Caco-2 (cell line): ENCODE data around the gene AMBRA1. TPM values are rescaled to one million over a fixed set of nuclear protein-coding genes. Genes with fewer than 3 reads are reported as not detected.

Experiments used
- BruUV-seq: library from RNA; stranded (reverse); fragments of 400-500 nt; replicated peaks from 2 replicates; lab custom pipeline; 2021; lab: Mats Ljungman, UMichigan
- CTCF ChIA-PET: fragments of 300-600 bp; sonication (Branson Sonifier 250); formaldehyde crosslinking; loops from one replicate; lab custom pipeline; 2022; ENCODE audit warnings: antibody characterized with exemption; lab: Charles Lee
- POLR2A ChIA-PET: fragments of 300-600 bp; sonication (Branson Sonifier 250); formaldehyde crosslinking; loops from one replicate; lab custom pipeline; 2022; ENCODE audit warnings: antibody characterized with exemption; lab: Charles Lee
- DNase-seq, 2 experiments: peaks; one replicate each; pipeline versions ENCODE4 v3.0.0 to v3.0.0-alpha.2; 2020 to 2022
- H3K27me3 ChIP-seq: replicated peaks from 2 replicates; pipeline ENCODE4 v1.6.0; 2011; ENCODE audit warnings: low read length; ENCODE audit not compliant: control insufficient read depth, insufficient read depth
- H3K36me3 ChIP-seq: 2 replicates; pipeline ENCODE4 v1.5.1; 2011; ENCODE audit warnings: low read length; ENCODE audit not compliant: control insufficient read depth, insufficient read depth
- H3K4me1 ChIP-seq: fragments of 250-450 bp; sonication (Bioruptor Pico); 2 replicates; pipeline ENCODE4 v1.5.1; 2020; ENCODE audit warnings: mild to moderate bottlenecking
- H3K4me3 ChIP-seq: 2 replicates; pipeline ENCODE4 v1.5.1; 2011; ENCODE audit warnings: low read depth, mild to moderate bottlenecking, control low read depth, low read length
- H3K9me3 ChIP-seq: fragments of 250-450 bp; sonication (Bioruptor Pico); 2 replicates; pipeline ENCODE4 v1.5.1; 2020; ENCODE audit warnings: mild to moderate bottlenecking, moderate library complexity
- H3K27ac Mint-ChIP-seq: one replicate; pipeline ENCODE4 v1.8.0; 2022; ENCODE audit warnings: mixed read lengths; ENCODE audit not compliant: unreplicated experiment
- H3K27me3 Mint-ChIP-seq: one replicate; pipeline ENCODE4 v1.8.0; 2022; ENCODE audit warnings: mixed read lengths; ENCODE audit not compliant: insufficient read depth, unreplicated experiment
- H3K36me3 Mint-ChIP-seq: one replicate; pipeline ENCODE4 v1.8.0; 2022; ENCODE audit warnings: mild to moderate bottlenecking, mixed read lengths; ENCODE audit not compliant: insufficient read depth, unreplicated experiment
- H3K4me1 Mint-ChIP-seq: one replicate; pipeline ENCODE4 v1.8.0; 2022; ENCODE audit warnings: low read depth, mixed read lengths; ENCODE audit not compliant: unreplicated experiment
- H3K4me3 Mint-ChIP-seq: one replicate; pipeline ENCODE4 v1.8.0; 2022; ENCODE audit warnings: mild to moderate bottlenecking, moderate library complexity, mixed read lengths; ENCODE audit not compliant: unreplicated experiment
- H3K9me3 Mint-ChIP-seq: one replicate; pipeline ENCODE4 v1.8.0; 2022; ENCODE audit warnings: mixed read lengths; ENCODE audit not compliant: unreplicated experiment
- intact Hi-C: fragments of 100-400 bp; cut with micrococcal nuclease; formaldehyde crosslinking; loops from one replicate; pipeline ENCODE4 v1.10.0; 2022; ENCODE audit not compliant: unreplicated experiment
- total RNA-seq: library from RNA; stranded (reverse); gene quantifications from 2 replicates; pipeline ENCODE4 v1.2.3, GENCODE V29; 2022
- TF ChIP-seq, protein P1 (sequence below), 2 experiments: fragments of 200-600 bp in 1 of 2; IDR thresholded peaks; 1 replicate in 1 of 2; 2 replicates in 1 of 2; pipeline versions ENCODE4 v1.5.1 to v1.8.0; 2011 to 2022; ENCODE audit warnings: antibody characterized with exemption in 1 of 2, control low read depth in 1 of 2, inconsistent platforms in 1 of 2, low read depth in 1 of 2, low read length in 1 of 2, mild to moderate bottlenecking in 1 of 2, moderate library complexity in 1 of 2; ENCODE audit not compliant: insufficient read depth in 1 of 2, severe bottlenecking in 1 of 2, unreplicated experiment in 1 of 2

Gene AMBRA1
- total RNA-seq, 1 experiment from 2014 or later, result 48.1 TPM

DNA sequence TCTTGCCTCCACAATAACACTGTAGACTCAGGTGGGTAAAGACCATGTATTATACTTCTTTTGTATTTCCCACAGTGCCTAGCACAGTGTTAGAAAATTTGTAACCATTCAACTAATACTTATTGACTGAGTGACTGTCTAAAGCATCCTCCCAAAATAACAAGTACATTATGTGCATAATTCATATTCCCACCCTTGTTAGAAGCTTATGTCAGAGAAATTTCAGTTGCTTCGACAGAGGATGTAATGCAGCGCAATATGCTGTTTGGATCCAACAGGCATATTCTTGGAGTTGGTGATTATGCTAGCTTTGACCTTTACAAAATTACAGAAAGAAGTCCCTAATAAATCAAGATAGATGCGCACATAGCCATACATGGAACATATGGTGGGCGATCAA lies 53.0 kb downstream of the AMBRA1 start:
- CTCF ChIA-PET, result interaction anchor here (0.5 kb wide), 1 partner anchor 38 kb away, joined by 4 read pairs; no protein-coding TSS in a partner anchor
- no peaks in the 10 kb centered on the region for H3K9me3 Mint-ChIP-seq
- DNase-seq, result no peak
- no peak overlapping the region for H3K4me3 Mint-ChIP-seq
- Histone ChIP-seq H3K9me3 (no peaks in the 10 kb centered on the region), H3K36me3 (peaks cover 4% of the 10 kb centered on the region), H3K4me1 (peaks cover 10% of the 10 kb centered on the region; the same call in 1 of the 2 replicates), H3K27me3 (no peaks in the 10 kb centered on the region), H3K4me3 (no peak overlapping the region)
- TF ChIP-seq, protein P1, sequence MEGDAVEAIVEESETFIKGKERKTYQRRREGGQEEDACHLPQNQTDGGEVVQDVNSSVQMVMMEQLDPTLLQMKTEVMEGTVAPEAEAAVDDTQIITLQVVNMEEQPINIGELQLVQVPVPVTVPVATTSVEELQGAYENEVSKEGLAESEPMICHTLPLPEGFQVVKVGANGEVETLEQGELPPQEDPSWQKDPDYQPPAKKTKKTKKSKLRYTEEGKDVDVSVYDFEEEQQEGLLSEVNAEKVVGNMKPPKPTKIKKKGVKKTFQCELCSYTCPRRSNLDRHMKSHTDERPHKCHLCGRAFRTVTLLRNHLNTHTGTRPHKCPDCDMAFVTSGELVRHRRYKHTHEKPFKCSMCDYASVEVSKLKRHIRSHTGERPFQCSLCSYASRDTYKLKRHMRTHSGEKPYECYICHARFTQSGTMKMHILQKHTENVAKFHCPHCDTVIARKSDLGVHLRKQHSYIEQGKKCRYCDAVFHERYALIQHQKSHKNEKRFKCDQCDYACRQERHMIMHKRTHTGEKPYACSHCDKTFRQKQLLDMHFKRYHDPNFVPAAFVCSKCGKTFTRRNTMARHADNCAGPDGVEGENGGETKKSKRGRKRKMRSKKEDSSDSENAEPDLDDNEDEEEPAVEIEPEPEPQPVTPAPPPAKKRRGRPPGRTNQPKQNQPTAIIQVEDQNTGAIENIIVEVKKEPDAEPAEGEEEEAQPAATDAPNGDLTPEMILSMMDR (IDR thresholded peaks at IDR 0.05; ENCODE audit: insufficient read depth in 1 of 2, low read depth in 1 of 2, low read length in 1 of 2, severe bottlenecking in 1 of 2, unreplicated experiment in 1 of 2), result no peak
- H3K27ac Mint-ChIP-seq, result no peak overlapping the region
- POLR2A ChIA-PET, result no interaction called here
- H3K36me3 Mint-ChIP-seq, result peaks cover 44% of the 10 kb centered on the region
- no TSS peak for BruUV-seq
- no peaks in the 10 kb centered on the region for H3K27me3 Mint-ChIP-seq
- H3K4me1 Mint-ChIP-seq, result peaks cover 6% of the 10 kb centered on the region
- intact Hi-C loops, result no loop called here

DNA sequence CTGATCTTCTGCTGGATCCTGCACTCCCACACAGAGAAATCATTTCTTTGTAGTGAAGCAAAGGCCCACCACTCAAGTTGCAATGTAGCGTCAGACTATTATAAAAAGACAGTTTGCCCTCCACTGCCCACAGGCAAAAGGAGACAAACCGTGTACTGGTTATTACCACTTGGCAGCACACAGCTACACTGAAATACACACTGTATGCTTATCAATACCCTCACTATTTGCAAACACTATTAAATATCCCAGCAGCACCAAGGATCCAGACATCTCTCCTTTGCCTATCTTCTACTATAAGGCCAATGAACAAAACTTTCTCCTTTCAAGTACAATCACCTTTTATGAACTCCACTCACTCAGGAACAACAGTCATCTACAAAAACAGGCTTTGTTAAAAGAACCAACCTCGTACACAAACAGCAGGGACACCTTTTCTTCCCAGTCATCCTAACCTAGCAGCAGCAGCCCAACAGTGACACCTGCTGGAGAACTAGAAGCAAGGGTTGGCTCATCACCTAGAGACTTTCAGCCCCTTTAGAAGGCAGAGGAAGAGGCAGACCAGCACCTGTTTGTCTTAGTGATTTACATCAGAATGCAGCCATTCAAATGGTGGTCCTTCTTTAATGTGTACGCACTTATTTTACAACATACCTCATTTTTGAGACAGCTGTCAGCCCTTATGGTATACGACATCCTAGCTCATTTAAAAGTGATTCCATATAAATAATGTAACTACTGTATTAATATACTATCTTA lies 56.1 kb downstream of the AMBRA1 start:
- Mint-ChIP-seq H3K4me3 (no peak overlapping the region), H3K36me3 (peaks cover 28% of the 10 kb centered on the region), H3K27ac (peak overlapping the region; percentile 23), H3K9me3 (no peaks in the 10 kb centered on the region), H3K27me3 (no peaks in the 10 kb centered on the region), H3K4me1 (peaks cover 22% of the 10 kb centered on the region)
- no peaks in the 10 kb centered on the region for H3K9me3 ChIP-seq
- TF ChIP-seq, protein P1 (IDR thresholded peaks at IDR 0.05; ENCODE audit: insufficient read depth in 1 of 2, low read depth in 1 of 2, low read length in 1 of 2, severe bottlenecking in 1 of 2, unreplicated experiment in 1 of 2), result peak; percentile 90 to 94
- H3K4me3 ChIP-seq, result no peak overlapping the region
- POLR2A ChIA-PET, result interaction anchor here (0.6 to 0.8 kb wide), 2 partner anchors 56 to 146 kb away, joined by 3 read pairs; partner anchors contain the start of genes AMBRA1 and CHRM4
- intact Hi-C loops, result loop anchor here (1.0 kb wide), 2 partner anchors 47 to 148 kb away; no protein-coding TSS in a partner anchor
- no peaks in the 10 kb centered on the region for H3K27me3 ChIP-seq
- H3K36me3 ChIP-seq, result peaks cover 4% of the 10 kb centered on the region
- CTCF ChIA-PET, result interaction anchor here (0.5 to 1.9 kb wide), 2 partner anchors 44 to 48 kb away, joined by 4 to 16 read pairs; no protein-coding TSS in a partner anchor
- no TSS peak for BruUV-seq
- peaks cover 10% of the 10 kb centered on the region; the same call in 1 of the 2 replicates for H3K4me1 ChIP-seq
- DNase-seq, result peak; percentile 79 to 80

DNA sequence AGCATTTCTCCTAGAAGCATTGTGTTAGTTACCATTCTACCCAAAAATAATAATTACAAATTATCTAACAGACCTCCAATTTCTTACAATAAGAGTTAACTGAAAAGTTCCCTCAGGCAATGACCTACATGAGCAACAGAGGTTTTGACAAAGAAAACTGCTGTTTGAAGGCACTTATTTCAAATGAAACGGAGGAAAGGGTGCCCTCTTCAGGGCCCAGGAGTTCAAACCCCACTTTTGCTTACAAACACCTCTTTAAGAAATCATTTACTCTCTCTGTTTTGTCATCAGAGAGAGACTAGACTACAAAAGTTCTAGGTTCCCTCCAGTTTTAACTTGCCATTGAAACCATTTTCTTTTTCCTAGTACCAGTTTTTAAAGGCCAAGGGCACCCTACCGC lies 56.7 kb downstream of the AMBRA1 start:
- Histone ChIP-seq H3K36me3 (peaks cover 2% of the 10 kb centered on the region), H3K4me3 (no peak overlapping the region), H3K9me3 (no peaks in the 10 kb centered on the region), H3K27me3 (no peaks in the 10 kb centered on the region), H3K4me1 (peaks cover 10% of the 10 kb centered on the region; the same call in 1 of the 2 replicates)
- intact Hi-C loops, result loop anchor here (1.0 kb wide), 1 partner anchor 47 kb away; no protein-coding TSS in a partner anchor
- ChIA-PET POLR2A (no interaction called here), CTCF (interaction anchor here (0.5 to 1.9 kb wide), 2 partner anchors 45 to 47 kb away, joined by 4 to 16 read pairs; no protein-coding TSS in a partner anchor)
- peaks cover 22% of the 10 kb centered on the region for H3K36me3 Mint-ChIP-seq
- no TSS peak for BruUV-seq
- H3K27ac Mint-ChIP-seq, result no peak overlapping the region
- no peaks in the 10 kb centered on the region for H3K9me3 Mint-ChIP-seq
- no peaks in the 10 kb centered on the region for H3K27me3 Mint-ChIP-seq
- no peak overlapping the region for H3K4me3 Mint-ChIP-seq
- TF ChIP-seq, protein P1 (IDR thresholded peaks at IDR 0.05; ENCODE audit: insufficient read depth in 1 of 2, low read depth in 1 of 2, low read length in 1 of 2, severe bottlenecking in 1 of 2, unreplicated experiment in 1 of 2), result peak in 1 of 2 experiments; percentile 42
- H3K4me1 Mint-ChIP-seq, result peaks cover 22% of the 10 kb centered on the region
- DNase-seq, result no peak
